Activated naive CD8-positive, alpha-beta T cell treated with anti-CD3 and anti-CD28 coated beads, Interleukin-2, amount 50 U/mL, for 16 hours (primary cell): ENCODE results near the gene NTN5.
A peak's percentile ranks its signal among the peaks of the same experiment; 100 is the strongest.
"Not testable (repeated sequence)": the region's sequence is repeated elsewhere in the genome, so short reads cannot be mapped to it uniquely, and the experiment has no call there.

ENCODE experiments used
- DNase-seq: peaks from one replicate; pipeline ENCODE4 v3.0.0-alpha.2; 2020; ENCODE audit warnings: low read depth, low spot score

The NTN5 gene

DNA sequence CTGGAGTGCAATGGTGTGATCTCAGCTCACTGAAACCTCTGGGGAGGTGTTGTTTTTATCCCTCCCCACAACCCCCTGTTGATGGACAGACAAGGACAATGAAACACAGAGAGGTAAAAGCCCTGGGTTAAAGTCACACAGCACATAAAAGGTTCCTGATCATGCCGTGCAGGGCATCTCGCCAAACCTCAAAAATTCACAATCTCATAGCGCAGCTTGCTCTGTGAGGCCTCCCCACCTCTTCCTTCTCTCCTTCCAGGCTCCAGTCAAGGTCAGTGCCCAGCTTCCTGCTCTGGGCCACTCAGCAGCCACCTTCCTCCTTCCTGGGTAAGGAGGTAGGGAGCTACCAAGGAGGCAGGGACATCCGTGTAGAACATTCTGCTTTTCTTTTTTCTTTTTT is 25.2 kb upstream of the NTN5 start:
- no peak for DNase-seq

DNA sequence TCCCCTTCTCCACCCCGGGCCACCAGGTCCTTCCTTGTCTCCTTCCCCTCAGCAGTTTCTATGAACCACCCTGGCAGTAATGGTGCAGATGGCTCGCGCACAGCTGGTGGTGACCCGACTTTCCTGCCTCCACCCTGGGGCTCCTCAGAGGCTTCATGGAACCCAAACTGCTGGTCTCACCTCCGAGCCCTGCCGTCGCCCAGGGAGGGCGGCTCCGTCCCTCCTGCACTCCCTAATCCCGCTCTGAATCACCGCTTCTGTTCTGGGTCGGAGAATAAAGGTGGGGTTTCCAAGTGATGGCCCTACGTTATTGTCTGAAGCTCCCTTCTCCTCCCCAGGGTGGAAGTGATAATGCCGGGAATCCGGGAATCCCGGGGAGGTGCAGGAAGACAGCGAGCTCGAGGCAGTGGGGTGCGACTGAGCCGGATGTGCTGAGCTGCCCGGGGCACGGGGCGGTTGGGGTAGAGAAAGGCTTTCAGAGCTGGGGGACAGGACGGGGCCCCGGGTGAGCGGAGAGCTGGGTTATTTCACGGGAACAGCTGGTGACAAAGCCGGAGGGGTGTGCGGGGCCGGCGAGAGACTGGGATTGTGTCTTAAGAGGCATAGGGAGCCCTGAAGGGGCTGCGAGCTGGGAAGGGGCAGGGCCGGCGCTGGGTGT is 23.7 kb upstream of the NTN5 start:
- DNase-seq: no peak

DNA sequence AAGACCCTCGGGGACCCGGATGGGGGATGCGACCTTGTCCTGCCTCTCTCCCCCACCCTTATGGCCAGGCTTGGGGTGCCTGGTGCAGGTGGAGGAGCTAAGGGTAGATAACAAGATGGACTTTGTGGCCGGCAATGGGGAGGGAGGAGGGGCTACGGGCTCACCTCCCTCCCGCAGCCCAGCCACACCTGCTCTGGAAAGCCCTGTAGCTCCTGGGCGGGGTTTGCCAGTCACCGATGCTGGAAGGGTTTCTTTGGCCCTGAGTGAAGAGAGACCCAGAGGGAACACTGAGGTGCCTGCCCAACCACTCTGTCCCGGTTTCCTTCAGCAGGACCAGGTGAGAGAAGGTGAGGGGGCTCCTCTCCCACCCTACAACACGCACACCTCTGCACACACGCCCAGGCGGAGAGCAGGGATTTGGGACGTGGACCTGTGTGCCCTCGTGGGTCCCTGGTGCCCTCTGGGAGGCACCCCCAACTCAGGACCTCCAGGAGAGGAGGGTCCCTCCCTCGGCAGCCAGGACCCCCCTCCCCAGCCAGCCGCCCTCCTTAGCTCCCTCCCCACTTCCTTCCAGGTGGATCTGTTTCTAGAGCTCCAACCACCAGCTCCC is 23.0 kb upstream of the NTN5 start, which contains the start of gene FUT2:
FUT2 (plus strand) TSS at position 229 of the 610 bp plus-strand sequence. CDS start 6,986 bp downstream, outside the sequence.
- no peak for DNase-seq

DNA sequence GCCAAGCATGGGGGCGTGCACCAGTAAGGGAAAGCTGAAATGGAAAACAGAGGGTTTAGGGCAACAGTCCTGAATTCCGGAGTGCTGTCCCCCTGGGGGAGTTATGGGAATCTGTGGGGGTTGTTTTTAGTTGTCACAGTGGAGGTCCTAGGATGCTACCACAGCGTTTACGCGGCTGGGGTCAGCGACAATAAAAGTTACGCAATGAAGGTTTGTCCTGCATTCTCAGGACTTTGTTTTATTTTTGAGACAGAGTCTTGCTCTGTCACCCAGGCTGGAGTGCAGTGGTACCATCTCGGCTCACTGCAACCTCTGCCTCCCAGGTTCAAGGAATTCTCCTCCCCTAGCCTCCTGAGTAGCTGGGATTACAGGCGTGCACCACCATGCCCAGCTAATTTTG is 20.8 kb upstream of the NTN5 start:
- not testable (repeated sequence) for DNase-seq

DNA sequence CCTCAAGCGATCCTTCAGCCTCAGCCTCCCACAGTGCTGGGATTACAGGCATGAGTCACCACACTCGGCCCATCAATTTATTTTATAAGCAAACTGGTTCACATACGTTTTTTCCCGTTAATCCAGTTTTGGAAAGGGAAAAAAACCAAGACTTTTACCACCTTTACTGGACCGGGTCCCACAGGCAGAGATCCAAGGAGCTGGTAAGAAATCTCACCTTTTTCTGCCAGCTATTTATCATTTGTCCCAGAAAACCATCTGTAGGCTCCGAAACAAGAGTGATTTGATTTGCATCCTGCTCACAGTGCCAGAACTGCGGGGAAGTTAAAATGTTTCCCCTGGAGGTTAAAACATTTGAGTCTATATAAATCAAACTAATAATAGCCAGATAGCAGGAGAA is 16.6 kb upstream of the NTN5 start:
- DNase-seq: no peak

DNA sequence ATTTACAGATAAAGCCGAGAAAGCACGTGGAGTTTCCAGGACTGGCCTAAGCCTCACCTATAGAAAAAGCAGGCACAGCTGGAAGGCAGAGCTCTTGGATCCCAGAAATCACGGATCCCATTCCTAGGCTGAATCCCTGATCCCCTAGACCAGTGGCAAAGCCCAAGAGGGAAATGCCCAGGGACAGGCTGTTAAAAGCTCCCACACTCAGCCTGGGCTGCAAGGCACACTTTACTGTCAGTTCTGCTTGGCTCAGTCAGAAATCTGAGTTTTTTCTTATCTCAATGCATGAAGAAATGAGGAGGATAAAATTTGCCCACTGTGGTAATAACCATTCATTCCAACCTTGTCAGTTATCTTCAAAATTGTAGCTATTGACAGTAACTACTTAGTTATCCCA is 15.0 kb upstream of the NTN5 start:
- no peak for DNase-seq

DNA sequence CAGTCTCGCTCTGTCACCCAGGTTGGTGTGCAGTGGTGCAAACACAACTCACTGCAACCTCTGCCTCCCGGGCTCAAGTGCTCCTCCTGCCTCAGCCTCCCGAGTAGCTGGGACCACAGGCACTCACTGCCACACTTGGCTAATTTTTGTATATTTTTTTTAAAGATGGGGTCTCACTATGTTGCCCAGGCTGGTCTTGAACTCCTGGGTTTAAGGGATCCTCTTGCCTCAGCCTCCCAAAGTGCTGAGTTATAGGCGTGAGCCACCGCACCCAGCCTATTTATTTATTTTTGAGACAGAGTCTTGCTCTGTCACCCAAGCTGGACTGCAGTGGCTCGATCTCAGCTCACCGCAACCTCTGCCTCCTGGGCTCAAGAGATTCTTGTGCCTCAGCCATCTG is 13.8 kb upstream of the NTN5 start:
- not testable (repeated sequence) for DNase-seq

DNA sequence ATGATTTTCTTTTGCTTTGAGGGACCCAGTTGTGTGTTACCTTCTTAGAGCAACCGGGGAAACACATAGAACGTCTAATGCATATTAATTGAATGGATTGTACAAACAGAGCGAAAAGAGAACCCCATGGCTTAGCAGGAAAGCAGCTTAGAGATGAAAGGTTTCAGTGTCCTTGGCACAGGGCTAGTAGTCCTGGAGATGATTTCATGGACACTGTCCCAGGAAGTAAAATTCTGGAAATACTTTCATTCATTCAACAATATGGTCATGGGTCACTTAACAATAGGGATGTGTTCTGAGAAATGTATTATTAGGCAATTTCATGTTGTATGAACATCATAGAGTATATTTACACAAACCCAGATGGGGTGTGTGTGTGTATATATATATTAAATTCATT is 13.3 kb upstream of the NTN5 start:
- no peak for DNase-seq

DNA sequence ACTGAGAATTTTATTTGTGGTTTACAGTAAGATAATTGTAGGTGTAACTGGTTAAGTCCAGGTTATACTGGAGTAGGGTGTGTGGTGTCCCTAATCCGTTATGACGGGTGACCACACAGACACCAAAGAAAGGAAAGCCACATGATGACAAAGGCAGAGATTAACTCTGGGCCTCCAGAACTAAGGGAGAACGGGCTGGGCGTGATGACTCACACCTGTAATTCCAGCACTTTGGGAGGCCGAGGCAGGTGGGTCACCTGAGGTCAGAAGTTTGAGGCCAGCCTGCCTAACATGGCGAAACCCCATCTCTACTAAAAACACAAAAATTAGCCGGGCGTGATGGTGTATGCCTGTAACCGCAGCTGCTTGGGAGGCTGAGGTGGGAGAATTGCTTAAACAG is 12.8 kb upstream of the NTN5 start:
- no peak for DNase-seq

DNA sequence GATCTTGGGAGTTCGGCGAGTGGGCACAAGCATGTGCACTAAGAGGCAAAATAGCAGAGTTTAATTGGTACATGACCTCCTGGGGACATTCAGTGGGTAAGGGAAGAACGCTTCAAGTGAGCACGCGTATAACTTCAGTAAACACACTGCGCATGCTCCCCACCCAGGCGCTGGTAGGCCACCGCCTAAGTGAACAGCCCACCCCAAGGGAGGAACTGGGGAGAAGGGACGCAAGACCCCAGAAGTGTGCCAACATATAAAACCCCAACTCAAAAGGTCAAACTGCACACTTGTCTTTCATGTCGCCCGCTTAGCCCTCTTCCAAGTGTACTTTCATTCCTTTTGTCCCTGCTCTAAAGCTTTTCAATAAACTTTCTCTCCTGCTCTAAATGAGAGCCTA is 10.5 kb upstream of the NTN5 start:
- no peak for DNase-seq

DNA sequence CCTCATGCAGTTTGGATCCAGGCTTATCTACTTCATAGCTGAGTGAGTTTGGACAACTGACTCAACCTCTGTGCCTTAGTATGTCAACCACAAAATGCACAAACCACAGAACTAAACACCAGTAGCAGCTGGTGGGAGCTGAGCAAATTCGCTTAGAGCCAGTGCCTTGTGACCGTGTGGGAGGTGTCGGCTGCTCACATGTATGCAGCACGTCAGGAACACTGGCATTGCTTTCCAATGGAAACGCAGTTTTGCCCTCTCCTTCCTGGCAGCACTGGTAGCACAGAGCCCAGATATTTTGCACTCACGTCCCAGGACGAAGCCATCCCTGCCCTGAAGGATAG is 8.3 kb upstream of the NTN5 start:
- no peak for DNase-seq

DNA sequence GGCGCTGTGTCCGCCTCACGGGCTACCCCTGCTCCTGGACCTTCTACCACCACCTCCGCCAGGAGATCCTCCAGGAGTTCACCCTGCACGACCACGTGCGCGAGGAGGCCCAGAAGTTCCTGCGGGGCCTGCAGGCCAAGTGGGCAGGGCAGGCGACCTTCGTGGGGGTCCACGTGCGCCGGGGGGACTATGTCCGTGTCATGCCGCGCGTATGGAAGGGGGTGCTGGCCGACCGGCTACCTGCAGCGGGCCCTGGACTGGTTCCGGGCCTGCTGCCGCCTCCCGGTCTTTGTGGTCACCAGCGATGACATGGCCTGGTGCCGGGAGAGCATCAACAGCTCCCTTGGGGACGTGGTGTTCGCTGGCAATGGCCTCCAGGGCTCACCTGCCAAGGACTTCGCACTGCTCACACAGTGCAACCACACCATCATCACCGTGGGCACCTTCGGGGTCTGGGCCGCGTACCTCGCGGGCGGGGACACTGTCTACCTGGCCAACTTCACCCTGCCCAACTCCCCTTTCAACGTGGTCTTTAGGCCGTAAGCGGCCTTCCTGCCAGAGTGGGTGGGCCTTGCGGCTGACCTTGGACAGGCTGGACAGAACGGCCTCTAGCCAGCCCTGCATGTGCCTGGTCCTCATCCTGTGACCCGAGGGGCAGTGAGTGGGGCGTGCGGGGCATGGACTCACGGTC is 7.8 kb upstream of the NTN5 start:
- no peak for DNase-seq

DNA sequence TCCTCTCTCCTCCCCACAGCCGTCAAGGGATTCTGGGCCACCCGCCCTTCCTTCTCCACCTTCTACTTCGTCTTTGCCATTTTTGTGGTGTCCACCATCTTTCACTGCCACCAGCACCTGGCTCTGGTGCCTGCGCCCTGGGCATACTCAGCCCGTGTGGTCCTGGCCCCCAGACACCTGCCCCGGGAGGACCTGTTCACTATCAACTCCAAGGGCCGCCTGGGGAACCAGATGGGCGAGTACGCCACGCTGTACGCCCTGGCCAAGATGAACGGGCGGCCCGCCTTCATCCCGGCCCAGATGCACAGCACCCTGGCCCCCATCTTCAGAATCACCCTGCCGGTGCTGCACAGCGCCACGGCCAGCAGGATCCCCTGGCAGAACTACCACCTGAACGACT is 7.2 kb upstream of the NTN5 start:
- not testable (repeated sequence) for DNase-seq

DNA sequence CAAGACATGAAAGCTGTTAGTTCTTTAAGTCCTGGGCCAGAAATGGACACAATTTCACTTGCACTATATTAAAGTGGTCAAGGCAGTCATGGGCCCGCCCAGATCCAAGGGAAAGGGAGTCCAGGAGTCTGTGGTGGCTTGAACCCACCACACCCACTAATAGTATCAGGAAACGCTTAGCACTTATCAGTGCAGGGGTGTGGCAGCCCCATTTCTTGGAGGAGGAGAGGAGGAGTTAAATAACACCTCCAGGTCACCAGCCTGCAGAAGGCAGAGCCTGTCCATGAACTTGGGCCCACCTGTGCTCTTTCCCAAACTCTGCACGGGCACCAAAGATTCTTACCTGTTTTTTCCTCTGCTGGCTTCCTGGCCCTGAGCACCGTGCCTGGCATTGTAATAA is 5.4 kb upstream of the NTN5 start:
- DNase-seq: no peak

DNA sequence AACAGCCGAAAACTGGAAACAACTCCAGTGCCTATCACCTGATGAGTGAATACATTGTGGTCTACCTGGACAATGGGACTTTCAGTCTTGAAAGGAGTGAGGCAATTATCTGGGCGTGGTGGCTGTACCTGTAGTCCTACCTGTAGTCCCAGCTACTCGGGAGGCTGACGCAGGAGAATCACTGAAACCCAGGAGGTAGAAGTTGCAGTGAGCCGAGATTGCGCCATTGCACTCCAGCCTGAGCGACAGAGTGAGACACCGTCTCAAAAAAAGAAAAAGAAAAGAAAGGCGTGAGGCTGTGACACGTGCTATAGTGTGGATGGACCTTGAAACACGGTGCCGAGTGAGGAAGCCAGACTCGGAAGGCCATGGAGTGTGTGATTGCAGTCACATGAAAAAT is 4.1 kb upstream of the NTN5 start:
- no peak for DNase-seq

DNA sequence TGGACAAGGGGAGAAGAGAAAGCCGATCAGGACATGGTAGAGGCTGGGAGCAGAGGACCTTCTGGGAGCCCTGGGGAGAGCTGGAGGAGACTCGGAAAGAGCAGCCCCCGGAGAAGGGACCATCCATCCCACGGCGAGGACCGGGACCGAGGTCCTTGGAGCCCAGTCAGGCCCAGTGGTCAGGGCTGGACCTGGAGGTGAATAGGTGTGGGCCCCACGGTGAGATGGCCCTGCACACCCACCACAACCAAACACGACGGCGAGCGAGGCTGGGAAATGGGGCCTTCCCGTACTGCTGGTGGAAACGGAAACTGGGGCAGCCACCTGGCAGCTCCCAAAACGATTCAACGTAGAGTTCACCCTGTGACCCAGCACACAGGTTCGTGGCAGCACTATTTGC is 3.7 kb upstream of the NTN5 start:
- DNase-seq: no peak

DNA sequence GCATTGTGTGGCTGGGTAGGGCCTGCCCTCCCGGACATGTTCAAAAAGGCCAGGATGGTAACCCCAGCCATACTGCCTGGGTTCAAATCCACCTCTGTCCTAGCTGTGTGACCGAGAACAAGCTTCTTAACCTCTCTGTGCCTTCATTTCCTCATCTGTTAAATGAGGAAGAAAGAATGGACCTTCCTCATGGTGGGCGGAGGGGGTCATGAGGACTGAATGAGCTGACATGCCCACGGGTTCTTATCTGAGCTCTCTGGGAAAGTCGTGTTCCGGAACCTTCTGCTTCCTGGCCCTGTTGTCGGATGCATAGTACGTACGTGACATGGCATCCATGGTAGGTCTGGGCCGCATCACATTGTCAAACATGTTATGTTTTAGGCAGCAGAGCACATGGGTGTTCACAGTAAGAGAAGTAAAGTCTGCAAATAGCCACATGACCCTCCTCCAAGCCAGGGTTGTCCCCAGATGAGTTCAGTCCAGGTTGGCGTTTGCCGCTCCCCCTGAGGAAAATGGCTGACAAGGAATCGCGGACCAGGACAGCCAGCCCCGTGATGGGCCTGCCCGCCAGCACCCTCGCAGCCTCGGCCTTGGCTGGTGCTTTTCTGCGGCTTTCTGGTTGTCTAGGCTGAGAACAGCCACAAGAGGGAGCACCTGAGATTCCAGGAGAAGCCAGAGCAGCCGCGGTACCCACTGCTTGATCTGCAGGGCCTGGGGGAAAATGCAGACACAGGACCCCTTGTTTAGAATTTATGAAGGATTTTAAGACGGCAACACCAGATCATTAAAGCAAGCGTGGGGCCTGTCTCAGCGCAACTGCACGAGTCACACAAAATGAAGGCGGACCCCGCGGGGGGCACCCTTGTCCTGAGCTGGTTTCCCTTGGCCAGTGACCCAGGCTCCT is 2.4 kb upstream of the NTN5 start:
- peak; percentile 52 for DNase-seq

DNA sequence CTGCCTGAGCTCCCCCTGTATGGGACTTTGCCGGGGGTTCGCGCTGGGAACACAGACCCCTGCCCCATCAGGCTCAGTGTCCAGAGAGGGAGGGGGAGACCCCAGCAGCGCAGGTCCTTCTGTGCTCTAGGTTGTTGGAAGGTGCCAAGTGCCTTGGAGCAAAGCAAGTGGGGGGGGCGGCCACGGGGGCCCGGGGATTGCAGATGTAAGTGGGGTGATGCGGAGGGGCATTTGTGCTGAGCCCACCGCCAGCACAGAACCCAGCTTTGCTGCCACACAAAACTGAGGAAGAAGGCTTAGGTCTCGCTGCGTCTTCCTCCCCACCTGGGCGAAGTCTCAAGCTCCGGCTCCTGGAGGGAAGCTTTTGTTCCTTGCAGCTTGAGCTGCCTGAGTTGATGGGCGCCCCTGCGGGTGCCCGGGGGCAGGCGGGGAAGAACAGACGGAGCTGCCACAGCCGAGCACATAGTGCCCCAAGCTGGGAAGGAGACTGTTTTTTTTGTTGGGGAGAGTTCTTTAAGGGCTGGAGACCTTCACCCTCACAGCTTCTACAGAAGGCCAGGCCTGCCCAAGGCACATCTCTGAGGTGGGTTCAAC is 1.5 kb upstream of the NTN5 start:
- no peak for DNase-seq

DNA sequence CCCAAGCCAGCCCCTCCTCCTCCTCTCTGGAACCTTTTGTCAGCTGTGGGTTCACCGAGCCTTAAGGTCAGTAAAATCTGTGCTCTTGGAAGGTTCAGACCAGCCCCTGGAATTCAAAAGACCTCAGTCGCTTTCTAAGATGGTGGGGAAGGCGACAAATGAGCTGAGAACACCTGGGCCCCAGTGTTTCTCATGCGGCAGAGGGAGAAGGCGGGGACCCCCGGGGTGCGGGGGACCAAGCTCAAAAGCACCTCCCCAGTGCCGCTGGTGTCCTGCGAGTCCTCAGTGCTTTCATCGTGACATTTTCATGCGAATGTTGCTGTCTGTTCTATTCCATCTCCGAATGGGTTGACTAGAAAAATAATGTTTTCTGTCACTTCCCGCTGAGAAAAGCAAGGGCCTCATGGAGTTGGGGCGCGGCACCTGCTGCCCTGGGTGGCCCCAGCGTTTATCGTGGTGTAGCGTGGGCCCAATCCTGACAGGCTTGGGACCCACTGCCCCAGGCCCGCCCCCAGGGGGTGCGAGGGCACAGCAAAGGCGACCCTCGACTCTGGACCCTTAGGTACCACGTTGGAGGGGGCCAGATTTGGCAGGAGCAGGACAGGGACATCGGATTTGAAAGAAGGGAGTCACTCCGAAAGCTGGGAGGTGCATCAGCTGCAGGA is 751 bp upstream of the NTN5 start:
- no peak for DNase-seq

DNA sequence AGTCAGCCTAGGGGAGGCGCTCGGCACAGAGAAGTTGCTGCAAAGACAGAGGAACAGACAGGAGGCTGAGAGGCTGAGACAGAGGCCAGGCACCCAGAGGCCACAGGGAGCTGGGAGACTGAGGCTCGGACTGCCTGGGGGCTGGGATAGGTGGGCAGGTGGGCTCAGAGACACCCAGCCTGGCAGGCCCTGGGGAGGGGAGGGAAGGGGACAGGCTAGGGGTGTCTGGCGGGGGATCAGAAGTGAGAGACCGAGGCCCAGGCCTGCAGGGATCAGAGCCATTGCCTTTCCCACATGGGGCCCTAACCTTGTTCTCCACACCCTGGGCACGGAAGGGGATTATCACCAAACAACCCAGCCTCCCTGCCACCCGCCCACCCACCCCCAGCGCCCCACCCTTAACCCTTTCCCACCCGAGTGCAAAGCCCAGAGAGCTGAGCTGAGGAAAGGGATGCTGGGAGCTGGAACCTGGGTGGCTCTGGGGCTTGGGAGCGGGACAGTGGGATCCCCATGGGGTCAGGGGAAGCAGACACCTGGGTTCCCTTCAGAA is 1.3 kb downstream of the NTN5 start:
- no peak for DNase-seq
